22Rv1 (cell line): ENCODE measurements around the gene NQO2.
"Not testable (repeated sequence)": the region's sequence is repeated elsewhere in the genome, so short reads cannot be mapped to it uniquely, and the experiment has no call there.

Source experiments
- ZFX ChIP-seq: fragments of 450-650 bp; IDR thresholded peaks from 2 replicates; pipeline ENCODE4 v1.6.1; 2017; ENCODE audit warnings: antibody characterized with exemption, borderline replicate concordance
- TF ChIP-seq, protein P1 (sequence below): fragments of 450-650 bp; IDR thresholded peaks from 2 replicates; pipeline ENCODE4 v1.5.1; 2017; ENCODE audit warnings: mild to moderate bottlenecking

GRCh38 chr6:2998249-2998997 lies 1.3 kb upstream of the NQO2 start:
- TF ChIP-seq, protein P1, sequence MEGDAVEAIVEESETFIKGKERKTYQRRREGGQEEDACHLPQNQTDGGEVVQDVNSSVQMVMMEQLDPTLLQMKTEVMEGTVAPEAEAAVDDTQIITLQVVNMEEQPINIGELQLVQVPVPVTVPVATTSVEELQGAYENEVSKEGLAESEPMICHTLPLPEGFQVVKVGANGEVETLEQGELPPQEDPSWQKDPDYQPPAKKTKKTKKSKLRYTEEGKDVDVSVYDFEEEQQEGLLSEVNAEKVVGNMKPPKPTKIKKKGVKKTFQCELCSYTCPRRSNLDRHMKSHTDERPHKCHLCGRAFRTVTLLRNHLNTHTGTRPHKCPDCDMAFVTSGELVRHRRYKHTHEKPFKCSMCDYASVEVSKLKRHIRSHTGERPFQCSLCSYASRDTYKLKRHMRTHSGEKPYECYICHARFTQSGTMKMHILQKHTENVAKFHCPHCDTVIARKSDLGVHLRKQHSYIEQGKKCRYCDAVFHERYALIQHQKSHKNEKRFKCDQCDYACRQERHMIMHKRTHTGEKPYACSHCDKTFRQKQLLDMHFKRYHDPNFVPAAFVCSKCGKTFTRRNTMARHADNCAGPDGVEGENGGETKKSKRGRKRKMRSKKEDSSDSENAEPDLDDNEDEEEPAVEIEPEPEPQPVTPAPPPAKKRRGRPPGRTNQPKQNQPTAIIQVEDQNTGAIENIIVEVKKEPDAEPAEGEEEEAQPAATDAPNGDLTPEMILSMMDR = peak; percentile 81
- TF ChIP-seq ZFX = not testable (repeated sequence)
